ENCODE data around the gene ENOX1.

DNA sequence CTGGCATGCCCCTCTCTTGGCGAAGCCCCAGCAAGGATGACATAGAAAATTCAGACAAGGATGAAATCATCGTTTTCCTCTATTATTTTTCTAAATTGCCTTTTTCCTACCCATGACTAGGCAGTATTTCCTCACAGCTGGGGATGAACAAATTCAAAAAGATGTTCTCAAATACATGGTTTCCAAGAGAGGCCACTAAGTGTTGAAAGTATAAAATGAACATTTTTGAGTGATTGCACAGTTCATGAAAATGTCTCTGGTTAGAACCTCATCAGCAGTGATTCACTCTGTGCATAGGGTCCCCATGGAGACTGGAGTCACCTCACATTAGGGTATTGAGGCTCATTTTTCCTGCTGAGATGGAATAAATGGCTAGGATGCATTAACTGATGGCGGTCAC is 389.7 kb downstream of the ENOX1 start:
- TF ChIP-seq CREB1 (IDR thresholded peaks at IDR 0.05) (no peak), RAD21 (IDR thresholded peaks at IDR 0.05 in 1 of 2, conservative IDR thresholded peaks at IDR 0.05 in 1 of 2; ENCODE audit: low read depth in 2 of 2, low read length in 2 of 2) (no peak), SIN3A (conservative IDR thresholded peaks at IDR 0.05 in 1 of 2, IDR thresholded peaks at IDR 0.05 in 1 of 2; ENCODE audit: low read depth in 1 of 2, low read length in 2 of 2) (no peak), CTCF (IDR thresholded peaks at IDR 0.05; ENCODE audit: control extremely low read depth in 1 of 3, insufficient read depth in 1 of 3, low read depth in 1 of 3, low read length in 3 of 3) (no peak), CTBP2 (IDR thresholded peaks at IDR 0.05; ENCODE audit: borderline replicate concordance, insufficient read depth, insufficient read length, low read length) (no peak), GABPA (IDR thresholded peaks at IDR 0.05; ENCODE audit: borderline replicate concordance, insufficient read depth, low read length) (no peak), ZNF274 (IDR thresholded peaks at IDR 0.05; ENCODE audit: borderline replicate concordance, extremely low read depth, low read length) (no peak), PHF8 (conservative IDR thresholded peaks at IDR 0.05; ENCODE audit: low read depth, low read length) (no peak), POLR2AphosphoS5 (IDR thresholded peaks at IDR 0.05; ENCODE audit: low read depth, low read length) (no peak), RBBP5 (IDR thresholded peaks at IDR 0.05; ENCODE audit: borderline replicate concordance, low read depth, low read length) (no peak), HDAC6 (IDR thresholded peaks at IDR 0.05; ENCODE audit: low read depth, low read length) (no peak)

Measured in H1 (cell line).